GM19035 (cell line): Measurements from ENCODE around the gene FKBP1A.

Experiments
- ATAC-seq: cut with Tn5 transposase; IDR thresholded peaks from one replicate; pipeline ENCODE4 v1.9.1; 2021; ENCODE audit not compliant: unreplicated experiment

Gene FKBP1A

DNA sequence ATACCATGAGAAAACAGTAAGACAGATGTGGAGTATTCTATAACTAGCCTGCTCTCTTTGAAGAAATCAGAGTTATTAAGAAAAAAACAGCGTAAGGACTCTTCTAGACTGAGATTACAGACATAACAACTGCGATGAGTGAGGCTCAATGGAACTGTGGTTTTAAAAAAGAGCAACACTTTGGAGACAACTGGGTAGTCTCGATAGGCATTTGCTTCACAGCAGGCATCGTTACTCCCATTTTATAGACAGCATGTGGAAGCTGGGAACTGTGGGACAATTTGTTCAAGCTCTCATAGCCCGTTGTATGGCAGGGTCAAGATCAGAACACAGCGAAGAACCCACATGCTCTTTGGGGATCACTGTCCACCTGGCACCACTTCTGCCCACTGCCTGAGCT is 4.6 kb downstream of the FKBP1A start:
- ATAC-seq, result no peak

DNA sequence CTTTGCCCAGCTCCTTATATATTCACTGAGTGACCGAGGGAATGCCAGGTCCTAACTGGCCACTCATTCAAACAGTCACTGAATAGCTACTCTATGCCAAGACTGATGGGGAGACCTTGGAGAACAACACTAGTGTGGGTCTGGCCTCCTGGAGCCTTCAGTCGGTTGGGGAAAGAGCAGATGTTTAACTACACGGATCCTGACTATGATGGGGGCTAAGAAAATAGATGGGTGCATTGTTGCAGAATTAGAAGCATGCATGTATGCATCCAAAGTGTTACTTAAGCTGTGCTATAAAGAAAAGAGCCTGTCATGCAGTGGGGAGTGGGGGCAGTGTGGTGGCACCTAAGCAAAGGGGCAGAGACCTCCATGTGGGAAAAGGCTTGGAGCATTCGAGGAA is 6.5 kb downstream of the FKBP1A start:
- ATAC-seq, result no peak

DNA sequence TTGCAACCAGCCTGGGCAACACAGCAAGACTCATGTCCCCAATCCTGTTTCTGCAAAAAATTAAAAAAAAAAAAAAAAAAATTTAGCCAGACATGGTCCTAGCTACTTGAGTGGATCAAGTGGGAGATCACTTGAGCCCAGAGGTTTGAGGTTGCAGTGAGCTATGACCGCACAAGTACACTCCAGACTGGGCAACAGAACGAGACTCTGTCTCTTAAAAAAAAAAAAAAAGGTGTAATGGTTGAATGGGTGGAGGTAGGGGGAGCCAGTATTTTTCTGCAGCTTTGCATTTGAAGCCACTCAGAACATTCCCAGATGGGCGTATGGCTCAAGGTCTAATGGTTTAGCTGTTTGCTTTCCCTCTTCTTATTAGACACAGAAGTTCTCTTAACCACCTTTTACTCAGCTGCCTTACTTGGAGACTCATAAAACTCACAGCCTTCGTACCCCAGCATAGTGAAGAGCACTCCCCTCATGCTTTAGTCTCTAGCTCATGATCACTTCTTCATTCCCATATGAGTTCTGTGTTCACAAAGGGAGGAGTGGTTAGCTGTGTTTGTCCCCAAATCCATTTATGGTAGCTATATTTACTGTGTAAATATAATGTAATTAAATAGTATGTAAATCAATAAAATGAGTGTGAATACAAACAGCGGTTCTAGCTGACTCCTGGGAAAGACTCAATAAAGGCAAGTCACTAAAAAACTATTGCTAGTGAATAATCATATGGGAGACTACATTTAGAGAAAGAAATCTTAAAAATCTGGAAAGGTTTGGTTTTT is 9.0 kb downstream of the FKBP1A start:
- ATAC-seq, result no peak

DNA sequence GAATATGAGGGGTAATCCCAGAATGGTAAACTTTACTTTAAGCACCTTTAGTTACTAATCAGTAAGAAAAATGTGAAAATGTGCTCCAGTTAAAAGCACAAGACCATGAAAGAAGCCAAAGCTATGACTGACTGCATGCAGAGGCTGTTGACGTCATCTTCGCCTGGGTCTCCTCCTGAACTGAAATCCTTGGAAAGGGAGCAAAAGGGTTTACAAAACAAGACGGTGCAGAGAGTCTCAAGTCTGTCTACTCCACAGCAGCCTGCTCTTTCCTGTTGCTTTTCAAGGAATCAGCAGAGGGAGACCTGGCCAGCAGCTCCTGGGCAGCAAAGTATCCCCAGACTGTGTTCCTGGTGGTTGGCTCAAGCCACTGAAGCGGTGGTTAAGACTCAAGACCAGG is 10.2 kb downstream of the FKBP1A start:
- no peak for ATAC-seq

DNA sequence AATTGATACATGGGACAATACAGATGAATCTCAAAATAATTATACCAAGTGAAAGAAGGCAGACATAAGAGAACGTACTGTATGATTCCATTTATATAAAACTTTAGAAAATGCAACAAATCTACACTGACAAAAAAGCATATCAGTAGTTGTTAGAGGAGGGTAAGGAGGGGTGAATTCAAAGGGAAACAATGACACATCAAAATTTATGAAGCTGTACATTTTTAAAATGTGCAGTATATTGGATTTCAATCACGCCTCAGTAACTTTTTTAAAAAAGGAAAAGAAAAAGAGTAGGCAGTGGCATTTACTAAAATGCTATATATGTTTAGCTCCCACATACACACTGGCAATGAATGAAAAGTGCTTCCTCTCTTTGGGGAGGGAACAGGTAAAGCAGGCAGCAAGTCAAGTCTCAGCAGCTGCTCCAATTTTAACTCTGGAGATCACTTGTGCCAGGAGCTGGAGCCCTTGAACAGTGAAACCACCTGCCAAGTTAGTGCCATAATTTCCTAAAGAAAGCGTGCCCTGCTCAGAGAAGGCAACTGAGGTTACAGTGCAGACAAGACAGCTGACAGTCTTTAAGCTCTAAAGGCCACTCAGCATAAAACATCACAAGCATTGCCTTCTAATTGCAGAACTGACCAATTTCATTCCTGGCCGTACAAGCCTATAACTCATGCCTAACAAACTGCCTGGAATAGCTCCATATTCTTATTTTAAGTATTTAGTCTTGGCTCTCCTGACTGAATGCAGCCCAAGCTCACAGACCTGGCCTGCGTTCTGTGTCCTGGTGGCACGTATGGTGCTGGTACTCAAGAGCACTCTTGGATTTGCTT is 10.9 kb downstream of the FKBP1A start:
- ATAC-seq, result no peak

DNA sequence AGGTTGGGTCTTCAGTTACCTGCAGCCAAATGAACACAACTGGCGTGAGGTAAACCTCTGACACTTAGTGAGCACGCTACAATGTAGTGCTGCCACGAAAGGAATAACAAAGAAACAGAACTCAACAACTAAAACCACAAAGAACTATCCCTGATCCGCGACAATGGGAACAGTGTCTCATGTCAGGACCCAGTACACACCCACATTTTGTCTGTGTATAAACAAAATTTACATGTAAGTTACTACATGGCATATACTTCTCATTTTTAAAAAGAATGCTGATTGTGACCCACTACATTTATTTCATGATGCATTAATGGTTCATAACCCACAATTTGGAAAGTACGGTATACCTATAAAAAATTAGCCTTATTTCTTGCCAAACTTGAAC is 14.1 kb downstream of the FKBP1A start:
- no peak for ATAC-seq

DNA sequence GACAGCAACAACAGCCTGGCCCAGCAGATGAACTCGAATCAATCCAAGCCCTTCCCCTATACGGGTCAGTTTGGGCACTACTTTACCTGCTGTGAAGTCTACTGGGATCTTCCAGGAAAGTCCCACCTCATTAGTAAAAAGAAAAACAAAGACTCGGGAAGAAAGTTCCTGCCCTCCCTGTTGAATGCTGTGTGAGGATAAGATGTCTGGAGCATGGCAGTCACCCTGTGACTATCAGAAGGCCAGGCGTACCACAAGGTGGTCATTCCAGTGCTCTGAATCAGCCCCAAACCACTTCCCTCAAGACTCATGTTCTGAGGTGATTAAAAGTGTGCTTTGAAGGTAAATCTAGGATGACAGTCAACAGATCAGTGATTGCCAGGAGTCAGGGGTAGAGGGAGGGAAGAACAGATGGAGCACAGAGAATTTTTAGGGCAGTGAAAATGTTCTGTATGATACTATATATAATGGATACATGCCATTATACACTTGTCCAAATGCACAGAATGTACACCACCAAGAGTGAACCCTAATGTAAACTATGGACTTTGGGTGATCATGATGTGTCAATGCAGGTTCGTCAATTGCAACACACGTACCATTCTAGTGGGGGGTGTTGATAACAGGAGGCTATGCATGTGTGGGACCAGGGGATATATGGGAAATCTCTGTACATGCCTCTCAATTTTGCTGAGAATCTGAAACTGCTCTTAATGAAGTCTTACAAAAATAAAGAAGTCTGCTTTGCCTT is 14.7 kb downstream of the FKBP1A start:
- no peak for ATAC-seq

DNA sequence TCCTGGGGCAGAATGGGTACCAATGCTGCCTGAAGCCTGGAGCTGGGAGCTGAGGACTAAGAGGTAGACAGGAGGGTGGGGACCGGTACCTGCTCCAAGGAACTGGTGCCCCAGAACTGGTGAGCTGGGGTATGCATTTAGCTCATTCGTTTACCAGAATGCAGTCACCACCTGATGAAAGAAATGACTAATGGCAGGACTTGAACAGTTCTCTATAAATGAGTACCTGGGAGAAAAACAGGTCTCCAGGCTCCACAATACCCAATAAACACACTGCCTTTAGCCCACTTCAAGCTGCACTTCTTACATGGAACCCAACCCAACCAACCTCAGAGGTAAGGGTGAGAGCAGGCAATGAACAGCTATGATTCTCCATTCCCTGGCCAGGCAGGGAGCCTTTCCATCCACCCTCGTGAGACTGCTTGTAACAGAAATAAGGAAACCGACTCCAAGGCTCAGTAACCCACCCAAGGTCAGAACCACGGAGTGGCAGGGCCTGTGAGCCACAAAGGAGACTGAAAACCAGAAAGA is 15.4 kb downstream of the FKBP1A start:
- ATAC-seq, result no peak

DNA sequence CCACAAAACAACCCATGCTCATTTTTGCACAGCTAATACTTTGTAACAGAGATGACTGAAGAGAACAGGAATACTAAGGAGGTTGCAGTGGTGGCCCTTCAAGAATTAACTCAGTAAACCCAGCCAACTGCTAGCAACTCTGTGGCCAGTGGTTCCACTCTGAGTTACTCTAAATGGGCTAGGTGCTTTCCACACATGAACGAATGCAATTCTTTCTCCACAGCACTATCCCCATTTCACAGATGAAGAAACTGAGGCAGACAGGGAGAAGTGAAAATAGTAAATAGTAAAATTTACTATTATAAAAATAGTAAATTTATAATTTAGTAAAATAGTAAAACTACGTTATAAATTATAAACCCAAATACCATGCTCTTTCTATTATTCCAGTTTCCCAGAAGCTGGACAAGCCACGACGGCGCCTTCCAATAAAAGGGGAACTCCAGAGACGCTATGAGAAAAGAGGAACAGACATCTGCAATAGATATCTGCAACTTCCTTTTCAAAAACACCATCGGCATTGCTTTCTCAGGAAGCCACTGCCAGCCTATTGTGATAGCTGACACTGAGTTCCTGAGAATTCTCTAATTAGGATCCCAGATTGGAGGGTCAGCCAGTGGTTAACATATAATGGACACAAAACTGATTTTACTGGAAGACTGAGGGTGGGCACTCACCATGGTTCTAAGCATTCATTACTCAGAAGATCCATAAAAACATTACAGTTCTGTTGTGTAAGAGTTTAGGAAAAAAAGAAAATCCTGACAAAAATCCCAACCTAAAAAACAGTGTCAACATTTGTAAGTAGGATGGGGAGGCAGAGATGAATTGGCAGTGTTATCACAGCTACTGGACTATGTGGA is 16.2 kb downstream of the FKBP1A start:
- ATAC-seq, result peak; percentile 53

DNA sequence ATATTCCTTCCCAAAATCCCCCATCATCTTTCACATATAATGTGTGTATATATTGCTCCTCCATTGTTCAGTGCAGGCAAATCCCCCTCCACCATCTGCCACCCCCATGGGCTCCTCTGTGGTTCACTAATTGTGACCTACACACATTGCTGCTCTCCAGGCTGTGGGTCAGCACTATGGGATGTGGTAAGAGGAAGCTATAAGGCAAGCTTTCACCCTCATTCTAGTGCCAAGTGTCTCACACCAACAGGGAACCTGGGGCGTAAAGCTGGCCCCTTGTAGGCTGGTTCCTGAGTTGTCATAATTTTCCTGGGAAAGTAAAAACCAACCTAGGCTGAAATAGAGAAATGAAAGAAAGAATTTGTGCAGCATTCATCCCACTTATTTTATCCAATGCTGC is 16.8 kb downstream of the FKBP1A start:
- ATAC-seq, result no peak

DNA sequence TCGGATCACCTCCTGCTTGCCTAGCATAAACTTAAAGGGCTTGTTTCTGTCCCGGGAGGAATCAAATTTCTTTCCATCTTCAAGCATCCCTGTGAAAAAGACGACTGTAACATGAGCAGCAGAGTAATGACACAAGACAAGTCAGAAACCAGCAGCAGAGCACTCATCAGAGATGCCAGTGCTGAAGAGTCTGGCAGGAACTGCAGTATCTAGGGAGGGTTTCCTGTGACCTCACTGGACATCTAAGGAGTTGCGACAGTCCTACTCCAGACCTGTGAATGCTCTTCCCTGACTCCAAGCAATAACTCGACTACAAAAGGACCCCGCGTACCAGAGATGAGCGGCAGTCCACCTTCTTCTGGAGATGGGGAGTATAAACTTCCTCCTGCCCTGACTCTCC is 17.3 kb downstream of the FKBP1A start:
- ATAC-seq, result no peak

DNA sequence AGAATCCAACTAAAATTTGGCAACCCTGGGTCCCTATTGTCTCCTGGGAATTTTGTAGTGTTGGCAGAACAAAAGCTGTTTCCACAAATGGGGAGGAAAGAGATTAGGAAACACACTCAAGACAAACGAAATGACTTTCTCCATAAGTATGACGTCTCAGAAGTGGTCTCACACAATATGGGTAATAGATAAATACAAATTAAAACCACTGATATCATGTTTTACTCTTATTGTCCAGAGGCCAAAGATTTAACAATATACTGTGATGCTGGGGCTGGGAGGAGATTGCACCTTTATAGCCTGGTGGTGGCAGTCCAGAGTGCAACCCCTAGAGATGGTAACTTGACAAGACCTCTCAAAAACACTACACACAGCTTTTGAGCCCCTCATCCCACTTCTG is 18.6 kb downstream of the FKBP1A start:
- ATAC-seq, result no peak

DNA sequence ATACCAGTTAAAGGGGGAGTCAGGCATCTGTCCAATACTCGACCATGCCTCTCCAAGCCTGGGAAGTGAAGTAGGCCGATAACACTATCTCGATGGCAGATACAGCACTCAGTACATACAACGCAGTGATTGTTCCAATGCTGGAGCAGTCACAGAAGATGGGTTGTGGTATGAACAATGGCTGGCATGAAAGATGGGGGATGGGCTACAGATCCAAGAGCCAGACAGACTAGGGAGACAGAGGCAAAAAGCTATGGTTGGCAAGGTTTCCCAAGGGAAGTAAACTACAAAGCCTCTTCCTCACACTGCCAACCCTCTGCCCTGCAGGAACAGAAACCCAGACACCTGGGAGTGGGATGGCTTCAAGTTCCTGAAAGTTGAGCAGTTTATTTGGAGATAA is 19.2 kb downstream of the FKBP1A start:
- ATAC-seq, result no peak

DNA sequence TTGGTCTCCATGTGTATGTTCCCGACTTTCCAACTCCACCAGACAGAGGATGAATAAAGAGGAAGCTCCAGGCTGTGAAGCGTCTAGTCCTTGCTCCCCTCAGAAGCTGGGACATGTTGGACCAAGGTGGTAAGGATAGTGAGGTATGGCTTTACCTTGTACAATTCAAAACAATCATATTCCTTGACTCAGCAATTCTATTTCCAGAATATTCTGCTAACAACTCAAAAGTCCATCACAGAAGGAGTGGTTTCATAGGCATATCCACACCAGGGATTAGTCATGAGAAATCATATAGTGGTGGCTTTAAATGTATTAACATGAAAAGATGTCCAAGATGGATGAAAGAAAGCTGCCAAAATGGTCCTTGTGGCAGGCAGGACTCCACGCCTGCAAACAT is 19.8 kb downstream of the FKBP1A start:
- ATAC-seq, result no peak

DNA sequence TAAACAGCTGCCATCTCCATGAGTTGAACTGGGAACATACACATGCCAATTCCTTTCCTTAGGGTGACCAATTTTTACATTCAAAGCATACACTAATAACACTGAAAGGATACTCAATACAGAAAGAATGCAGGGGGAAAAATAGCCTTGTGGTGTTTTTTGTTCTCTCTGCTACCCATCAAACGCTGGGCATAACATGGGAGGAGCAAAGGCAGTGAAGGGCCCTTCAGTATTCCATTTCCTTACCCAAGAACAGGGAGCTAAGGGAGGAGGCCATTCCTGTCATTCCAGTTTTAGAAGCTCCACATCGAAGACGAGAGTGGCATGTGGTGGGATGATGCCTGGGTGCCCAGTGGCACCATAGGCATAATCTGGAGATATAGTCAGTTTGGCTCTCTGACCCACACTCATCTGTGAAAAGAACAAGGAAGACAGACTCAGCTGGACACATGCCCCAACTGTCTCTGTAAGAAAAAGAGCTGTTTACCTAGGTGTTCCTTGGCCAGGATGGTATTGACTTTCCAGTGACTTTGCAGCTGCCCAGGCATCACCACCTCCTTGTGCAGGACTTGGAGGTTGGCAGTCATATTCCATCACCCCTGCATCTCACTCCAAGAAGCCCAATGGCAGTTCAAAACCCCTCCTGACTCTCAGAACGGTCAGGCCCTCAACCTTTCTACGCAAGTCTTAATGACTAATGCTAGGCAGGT is 20.9 kb downstream of the FKBP1A start:
- no peak for ATAC-seq

DNA sequence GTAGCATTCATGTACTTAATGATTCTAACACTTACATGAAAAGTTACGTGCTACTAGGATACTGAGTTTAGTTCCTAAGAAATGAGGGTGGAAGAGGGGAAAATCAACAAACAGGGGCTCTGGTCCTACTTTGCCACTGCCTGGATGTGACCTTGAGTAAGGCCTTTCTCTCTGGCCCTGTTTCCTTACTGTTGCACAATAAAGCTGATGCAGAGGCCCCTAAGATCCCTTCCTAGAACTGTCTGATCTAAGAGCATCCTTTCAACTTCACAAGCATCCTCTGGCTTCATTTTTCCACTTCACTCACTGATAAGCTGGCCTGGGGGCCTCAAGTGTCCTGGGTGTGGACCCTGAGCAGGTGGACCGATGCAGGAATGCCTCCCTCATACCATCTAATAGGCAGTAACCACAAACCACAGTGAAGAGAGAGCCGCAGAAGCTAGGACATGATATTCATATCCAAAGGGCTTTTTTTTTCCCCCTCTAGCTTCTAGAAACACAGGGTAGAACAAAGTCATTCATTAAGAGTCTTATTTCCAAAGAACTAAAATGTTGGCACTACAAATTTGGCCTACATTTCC is 21.6 kb downstream of the FKBP1A start:
- ATAC-seq, result no peak

DNA sequence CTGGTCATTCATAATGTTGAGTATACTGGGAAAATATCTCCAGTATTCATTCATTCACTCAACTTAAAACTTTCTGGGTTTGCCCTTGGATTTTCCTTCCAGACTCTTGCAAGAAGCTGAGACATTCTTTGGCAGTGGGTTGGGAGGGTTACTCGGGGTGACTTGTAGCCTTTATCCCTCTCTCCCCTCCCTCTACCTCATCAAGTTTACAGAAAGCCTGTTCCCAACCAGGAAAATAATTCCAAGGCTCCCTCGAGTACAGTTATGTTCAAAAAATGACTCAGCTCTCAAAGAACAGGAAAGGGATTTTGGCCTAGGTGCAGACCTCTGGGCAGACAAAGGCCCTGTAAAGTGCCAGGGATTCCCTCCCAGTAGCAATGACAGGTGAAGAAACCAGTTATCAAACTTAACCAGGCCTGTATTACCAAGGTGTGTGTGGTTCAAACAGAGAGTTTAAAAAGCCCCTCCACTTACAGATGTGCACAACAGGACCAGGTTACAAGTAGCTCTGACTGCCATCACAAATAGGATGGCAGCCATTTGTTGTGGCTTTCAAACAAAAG is 22.2 kb downstream of the FKBP1A start:
- no peak for ATAC-seq

DNA sequence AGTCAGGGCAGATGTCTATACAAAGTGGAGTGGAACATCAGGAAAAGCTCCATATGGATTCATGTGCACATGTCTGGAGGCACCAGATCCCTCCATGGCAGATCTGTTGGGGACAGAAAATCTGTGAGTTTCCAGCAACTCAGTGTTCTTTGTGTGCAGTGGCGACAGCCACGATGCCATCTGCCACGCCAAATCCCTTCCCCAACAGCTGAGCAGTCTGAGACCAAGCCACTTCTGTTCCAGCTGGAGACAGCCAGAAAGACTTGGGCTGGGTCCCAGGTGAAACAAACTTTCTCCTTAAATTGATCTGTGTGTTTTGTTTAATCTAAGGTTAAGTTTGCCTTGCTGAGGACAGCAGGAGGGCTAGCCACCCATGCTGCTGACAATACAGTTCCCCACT is 22.9 kb downstream of the FKBP1A start:
- no peak for ATAC-seq
